Gastrocnemius medialis (tissue), 4 donors: ENCODE data around the gene SSH3.

Experiments used
- CTCF ChIP-seq, 5 experiments: fragments of 450-650 bp in 3 of 5; fragments of 200-600 bp in 2 of 5; sonication (generic) in 2 of 5; IDR thresholded peaks in 4 of 5; conservative IDR thresholded peaks in 1 of 5; 1 replicate in 4 of 5; 2 replicates in 1 of 5; pipeline ENCODE4 v1.5.1; 2016 to 2019; ENCODE audit warnings: antibody characterized with exemption in 5 of 5, mild to moderate bottlenecking in 3 of 5, moderate library complexity in 3 of 5
- POLR2A ChIP-seq, 2 donors: fragments of 450-650 bp; IDR thresholded peaks; one replicate each; pipeline ENCODE4 v1.6.1; 2017; ENCODE audit warnings: antibody characterized with exemption in 2 of 2, mild to moderate bottlenecking in 2 of 2, moderate library complexity in 2 of 2

- no peak for TF ChIP-seq CTCF (IDR thresholded peaks at IDR 0.05 in 4 of 5, conservative IDR thresholded peaks at IDR 0.05 in 1 of 5)
- no peak for TF ChIP-seq POLR2A (IDR thresholded peaks at IDR 0.05)
Measured at GRCh38 chr11:67295846-67296245, 7.5 kb upstream of the SSH3 start.
